Effector memory CD4-positive, alpha-beta T cell (primary cell): ENCODE results near the gene PHLDA3.

Source experiments
- DNase-seq, 3 donors: peaks; one replicate each; pipeline ENCODE4 v3.0.0-alpha.2; 2020
- H3K27ac ChIP-seq: 2 replicates; pipeline ENCODE4 v1.7.0; 2013; ENCODE audit warnings: mild to moderate bottlenecking, low read length, moderate library complexity; ENCODE audit not compliant: insufficient read depth, poor library complexity, severe bottlenecking
- H3K27me3 ChIP-seq: replicated peaks from 2 replicates; pipeline ENCODE4 v1.7.0; 2013; ENCODE audit warnings: mild to moderate bottlenecking, low read length; ENCODE audit not compliant: insufficient read depth, control insufficient read depth, poor library complexity, severe bottlenecking
- H3K36me3 ChIP-seq: 2 replicates; pipeline ENCODE4 v1.7.0; 2013; ENCODE audit warnings: mild to moderate bottlenecking, low read length, moderate library complexity; ENCODE audit not compliant: control insufficient read depth, insufficient read depth
- H3K4me1 ChIP-seq: 2 replicates; pipeline ENCODE4 v1.7.0; 2013; ENCODE audit warnings: low read length, mild to moderate bottlenecking; ENCODE audit not compliant: control insufficient read depth, insufficient read depth, poor library complexity, severe bottlenecking
- H3K4me3 ChIP-seq: 2 replicates; pipeline ENCODE4 v1.7.0; 2013; ENCODE audit warnings: low read length, low read depth, mild to moderate bottlenecking; ENCODE audit not compliant: insufficient read depth, poor library complexity, severe bottlenecking
- H3K9me3 ChIP-seq: 2 replicates; pipeline ENCODE4 v1.7.0; 2013; ENCODE audit warnings: mild to moderate bottlenecking, low read length, moderate library complexity; ENCODE audit not compliant: control insufficient read depth

The PHLDA3 gene

DNA sequence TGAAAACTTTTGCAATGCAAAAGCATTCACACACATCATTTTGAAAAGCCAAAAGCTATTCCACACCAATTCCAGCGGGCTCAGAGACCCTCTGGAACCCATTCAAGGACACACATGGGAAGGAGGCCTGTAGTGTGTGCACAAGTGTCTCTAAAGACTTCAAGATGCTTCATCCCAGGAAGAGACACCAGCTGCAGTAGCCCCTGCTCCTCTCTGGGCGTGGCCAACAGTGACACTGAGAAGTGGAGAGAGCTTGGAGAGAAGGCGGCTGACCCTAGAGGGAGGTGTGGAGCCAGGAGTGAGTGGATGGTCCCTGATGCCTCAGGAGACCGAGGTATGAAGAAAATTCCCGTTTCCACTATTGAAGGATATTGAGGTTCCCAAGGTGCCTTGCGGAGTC, 32.6 kb downstream of the PHLDA3 start:
- no peak overlapping the region for H3K27ac ChIP-seq
- no peak for DNase-seq
- H3K27me3 ChIP-seq, result peaks cover 4% of the 10 kb centered on the region

DNA sequence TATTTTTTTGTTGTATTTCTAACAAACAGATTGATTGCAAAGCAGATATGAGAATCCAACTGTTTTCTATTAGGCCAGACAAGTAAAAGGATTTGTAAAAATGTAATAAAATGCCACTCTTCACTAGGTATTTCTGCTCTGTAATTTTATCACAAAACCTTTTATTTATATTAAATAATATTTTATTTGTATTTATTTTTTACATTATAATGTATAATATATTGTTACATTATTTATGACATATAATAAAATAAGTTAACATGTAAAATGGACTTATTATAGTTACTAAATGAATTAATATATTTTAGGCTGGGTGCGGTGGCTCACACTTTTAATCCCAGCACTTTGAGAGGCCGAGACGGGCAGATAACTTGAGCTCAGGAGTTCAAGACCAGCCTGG, 34.7 kb downstream of the PHLDA3 start:
- Histone ChIP-seq H3K36me3 (no peaks in the 10 kb centered on the region), H3K4me1 (no peaks in the 10 kb centered on the region), H3K27me3 (peaks cover 6% of the 10 kb centered on the region), H3K4me3 (no peak overlapping the region), H3K27ac (no peak overlapping the region), H3K9me3 (no peaks in the 10 kb centered on the region)
- DNase-seq, result no peak

More for the DNA sequence above, 32.6 kb downstream of the PHLDA3 start:
- no peaks in the 10 kb centered on the region for H3K9me3 ChIP-seq
- no peaks in the 10 kb centered on the region for H3K36me3 ChIP-seq
- H3K4me3 ChIP-seq, result no peak overlapping the region
- H3K4me1 ChIP-seq, result no peaks in the 10 kb centered on the region

DNA sequence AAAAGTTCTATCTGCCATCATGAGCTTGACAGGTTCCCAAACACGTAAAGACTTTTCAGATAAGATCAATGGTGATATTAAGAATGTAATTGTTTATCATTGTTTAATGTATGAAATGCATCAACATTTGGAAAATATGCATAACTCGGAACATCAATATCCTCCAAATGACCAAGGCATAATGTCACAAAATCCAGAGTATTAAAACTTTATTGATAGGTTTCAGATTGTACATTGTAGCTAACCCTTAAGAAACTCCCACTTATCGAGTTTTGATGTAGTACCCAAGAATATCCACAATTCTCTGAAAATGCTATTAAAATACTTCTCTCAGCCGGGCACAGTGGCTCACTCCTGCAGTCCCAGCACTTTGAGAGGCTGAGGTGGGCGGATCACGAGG, 35.4 kb downstream of the PHLDA3 start:
- no peaks in the 10 kb centered on the region for H3K9me3 ChIP-seq
- no peaks in the 10 kb centered on the region for H3K4me1 ChIP-seq
- no peaks in the 10 kb centered on the region for H3K36me3 ChIP-seq
- H3K27ac ChIP-seq, result no peak overlapping the region
- no peak for DNase-seq
- H3K27me3 ChIP-seq, result peaks cover 6% of the 10 kb centered on the region
- no peak overlapping the region for H3K4me3 ChIP-seq

DNA sequence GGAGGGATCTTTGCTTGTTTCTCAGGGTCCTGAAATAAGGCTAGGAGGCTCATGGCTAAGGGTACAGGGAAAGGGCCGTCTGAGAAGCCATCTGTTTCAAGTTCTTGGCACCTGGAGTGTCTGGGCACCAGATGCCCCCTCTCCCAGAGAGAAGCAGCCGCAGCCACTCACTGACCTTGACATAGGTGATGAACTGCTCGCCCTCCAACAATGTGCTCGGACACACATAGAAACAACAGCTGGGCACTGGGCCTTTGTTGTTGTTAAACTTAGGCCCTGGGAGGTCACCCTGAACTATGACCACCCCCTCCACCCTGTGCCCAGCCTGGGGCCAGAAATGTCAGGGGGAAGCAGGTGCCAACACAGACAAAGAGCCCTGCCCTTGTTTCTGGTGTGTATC, 38.2 kb downstream of the PHLDA3 start:
- peaks cover 6% of the 10 kb centered on the region for H3K27me3 ChIP-seq
- no peak overlapping the region for H3K4me3 ChIP-seq
- DNase-seq, result no peak
- no peaks in the 10 kb centered on the region for H3K4me1 ChIP-seq
- no peaks in the 10 kb centered on the region for H3K9me3 ChIP-seq
- no peaks in the 10 kb centered on the region for H3K36me3 ChIP-seq
- H3K27ac ChIP-seq, result no peak overlapping the region

DNA sequence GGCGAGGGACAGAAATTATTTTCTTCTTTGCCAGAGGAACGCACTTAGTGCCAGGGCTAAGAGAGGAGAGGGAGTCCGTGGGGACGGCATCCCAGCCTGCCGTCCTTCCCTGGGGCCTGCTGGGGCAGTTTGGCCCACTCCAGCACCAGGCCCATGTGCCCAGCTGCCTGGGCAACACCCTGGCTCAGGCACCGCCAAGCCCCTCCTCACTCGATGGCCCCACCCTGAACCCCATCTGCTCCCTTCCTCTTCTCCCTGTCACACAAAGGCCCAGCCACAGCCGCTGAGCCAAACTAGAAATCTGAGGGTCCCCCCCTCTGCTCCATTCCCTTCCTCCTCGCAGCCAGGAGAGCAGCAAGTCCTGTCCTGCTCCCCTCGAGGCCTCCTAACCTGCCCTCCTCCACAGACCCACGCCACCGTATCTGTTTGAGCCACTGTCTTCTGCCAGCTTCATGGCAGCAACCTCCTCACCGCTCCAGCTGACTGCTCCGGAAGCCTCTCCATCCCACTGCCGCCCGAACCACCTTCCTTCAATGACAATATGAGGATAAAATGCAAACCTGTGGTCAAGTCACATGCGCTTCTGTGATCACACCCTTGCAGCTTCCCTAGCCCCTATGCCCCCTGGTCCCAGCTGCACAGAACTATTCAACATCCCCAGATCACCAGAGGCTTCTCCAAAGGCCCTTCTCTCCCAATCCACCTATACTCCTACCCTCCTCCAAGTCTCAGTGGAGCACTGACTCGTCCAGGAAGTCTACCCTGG, 39.1 kb downstream of the PHLDA3 start:
- no peak for DNase-seq
- Histone ChIP-seq H3K4me1 (no peaks in the 10 kb centered on the region), H3K4me3 (no peak overlapping the region), H3K9me3 (no peaks in the 10 kb centered on the region), H3K36me3 (no peaks in the 10 kb centered on the region), H3K27ac (no peak overlapping the region), H3K27me3 (peaks cover 6% of the 10 kb centered on the region)

DNA sequence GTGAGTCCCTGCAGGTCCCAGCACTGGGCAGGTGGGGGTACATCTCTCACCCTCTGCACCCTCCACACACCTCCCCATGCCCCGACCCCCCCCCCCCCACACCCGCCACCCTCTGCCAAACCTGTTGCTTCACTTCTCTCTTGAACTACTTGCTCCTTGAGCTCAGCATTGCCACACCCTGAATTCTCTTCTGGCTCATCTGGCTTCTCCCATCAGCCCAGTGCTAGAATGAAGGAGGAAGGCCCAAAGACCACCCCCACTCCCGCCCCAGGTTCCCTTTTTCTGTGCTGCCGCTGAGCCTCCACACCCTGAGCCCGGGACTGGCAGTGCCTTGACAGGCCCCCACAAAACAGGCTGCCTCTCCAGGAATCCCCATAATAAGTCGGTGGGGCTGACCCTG, 41.0 kb downstream of the PHLDA3 start:
- no peak overlapping the region for H3K27ac ChIP-seq
- DNase-seq, result no peak

DNA sequence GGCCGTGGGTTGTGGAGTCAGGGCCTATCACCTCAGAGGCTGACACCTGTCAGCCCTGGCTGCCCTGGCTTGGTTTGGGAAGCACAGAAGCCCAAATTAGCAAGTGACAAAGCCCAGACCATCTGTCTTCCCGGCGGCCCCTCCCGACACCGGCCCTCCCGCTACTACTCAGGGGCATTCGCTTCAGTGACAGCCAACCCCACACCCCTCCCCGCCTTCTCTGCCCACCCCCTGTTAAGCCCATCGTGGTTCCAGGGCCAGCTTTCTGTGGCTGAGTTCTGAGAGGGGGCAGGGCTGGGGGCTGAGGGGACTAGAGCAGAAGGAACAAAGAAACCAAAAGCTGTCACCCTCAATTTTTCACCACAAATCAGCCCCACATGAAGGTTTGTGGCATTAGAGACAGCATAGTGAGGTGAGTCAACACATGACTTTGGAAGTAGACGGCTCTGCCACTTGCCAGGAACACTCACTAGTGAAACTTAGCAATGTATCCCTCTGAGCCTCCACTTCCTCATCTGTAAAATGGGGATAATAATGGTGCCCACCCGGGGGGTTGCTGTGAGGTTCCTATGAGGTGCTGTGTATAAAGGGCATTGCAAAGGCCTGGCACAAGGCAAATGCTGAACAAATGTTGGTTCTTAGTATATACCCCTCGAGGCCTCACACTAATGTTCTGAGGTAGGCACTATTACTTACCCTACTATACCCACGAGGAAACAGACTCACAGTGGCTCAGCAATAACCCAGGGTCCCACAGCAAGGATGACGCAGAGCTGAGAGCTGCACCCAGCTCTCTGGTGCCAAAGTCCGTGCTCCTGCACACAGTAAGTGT, 42.3 kb downstream of the PHLDA3 start:
- Histone ChIP-seq H3K4me1 (no peaks in the 10 kb centered on the region), H3K4me3 (no peak overlapping the region), H3K27me3 (peaks cover 5% of the 10 kb centered on the region), H3K36me3 (no peaks in the 10 kb centered on the region), H3K27ac (no peak overlapping the region), H3K9me3 (no peaks in the 10 kb centered on the region)
- no peak for DNase-seq

More for the DNA sequence above, 41.0 kb downstream of the PHLDA3 start:
- Histone ChIP-seq H3K4me1 (no peaks in the 10 kb centered on the region), H3K27me3 (peaks cover 6% of the 10 kb centered on the region), H3K9me3 (no peaks in the 10 kb centered on the region), H3K36me3 (no peaks in the 10 kb centered on the region), H3K4me3 (no peak overlapping the region)

DNA sequence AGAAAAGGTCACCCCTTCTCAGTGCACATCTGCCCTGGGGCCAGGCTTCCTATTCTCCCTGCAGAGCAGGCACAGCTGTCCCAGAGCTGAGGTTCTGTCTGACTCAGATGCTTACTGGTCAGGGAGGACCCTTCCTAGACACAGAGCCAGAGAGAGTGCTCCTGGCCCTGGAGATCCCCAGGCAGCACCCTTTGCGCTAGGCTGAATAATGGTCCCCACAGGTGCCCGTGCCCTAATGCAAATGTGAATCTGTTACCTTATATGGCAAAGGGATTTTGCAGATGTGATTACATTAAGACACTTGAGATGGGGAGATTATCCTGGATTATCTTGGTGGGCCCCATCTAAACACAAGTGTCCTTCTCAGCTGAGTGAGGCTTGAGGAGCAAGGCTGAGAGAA, 44.8 kb downstream of the PHLDA3 start:
- Histone ChIP-seq H3K27me3 (peaks cover 3% of the 10 kb centered on the region), H3K36me3 (no peaks in the 10 kb centered on the region)
- no peak for DNase-seq

DNA sequence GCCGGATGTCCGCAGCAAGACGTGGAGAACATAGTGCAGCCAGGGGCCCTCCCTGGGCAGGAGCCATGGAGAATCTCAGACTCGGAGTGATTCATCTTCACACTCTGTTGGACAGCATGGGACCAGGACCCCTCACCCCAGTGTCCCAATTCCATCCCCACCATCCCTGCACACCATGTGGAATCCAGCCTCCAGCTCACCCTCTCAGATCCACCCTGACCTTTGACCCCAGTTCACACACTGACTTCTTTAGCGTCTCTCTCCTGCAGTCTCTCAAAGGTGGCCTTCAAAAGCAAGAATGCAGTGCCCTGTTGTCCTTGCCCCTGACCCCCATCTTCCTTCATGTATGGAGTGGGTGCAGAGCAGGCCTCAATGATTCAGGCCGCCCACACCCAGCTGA, 45.3 kb downstream of the PHLDA3 start:
- Histone ChIP-seq H3K4me1 (no peaks in the 10 kb centered on the region), H3K27ac (no peak overlapping the region), H3K36me3 (no peaks in the 10 kb centered on the region), H3K27me3 (peaks cover 3% of the 10 kb centered on the region), H3K9me3 (no peaks in the 10 kb centered on the region), H3K4me3 (no peak overlapping the region)
- DNase-seq, result no peak

More for the DNA sequence above, 44.8 kb downstream of the PHLDA3 start:
- Histone ChIP-seq H3K27ac (no peak overlapping the region), H3K9me3 (no peaks in the 10 kb centered on the region), H3K4me3 (no peak overlapping the region), H3K4me1 (no peaks in the 10 kb centered on the region)

DNA sequence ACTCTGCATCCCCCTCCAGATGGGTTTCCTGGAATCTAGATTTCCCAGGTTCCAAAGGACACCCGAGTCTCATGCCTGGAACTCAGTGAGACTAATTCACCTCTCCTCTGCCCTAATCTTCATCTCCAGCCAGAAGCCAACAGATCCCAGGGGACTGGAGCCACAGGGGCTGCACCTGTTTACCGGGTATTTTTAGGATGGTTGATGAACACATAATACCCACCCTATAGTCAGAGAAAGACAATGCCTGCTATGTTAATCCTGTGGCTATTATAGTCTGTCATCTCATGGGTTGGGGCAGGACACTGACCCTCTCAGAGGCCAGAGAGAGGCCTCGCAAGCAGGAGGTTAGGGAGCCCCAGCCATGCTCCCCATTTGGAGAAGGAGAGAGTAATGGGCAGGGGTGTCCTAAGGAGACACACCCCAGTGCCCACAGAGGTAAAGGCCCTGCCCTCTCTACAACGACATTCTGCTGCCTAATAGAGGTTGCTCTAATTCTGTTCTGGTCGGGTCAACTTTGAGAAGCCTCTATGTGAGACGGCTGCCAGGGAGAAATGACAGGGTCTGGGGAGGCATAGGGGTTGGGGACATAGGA, 46.5 kb downstream of the PHLDA3 start:
- Histone ChIP-seq H3K36me3 (no peaks in the 10 kb centered on the region), H3K4me3 (no peak overlapping the region), H3K27ac (no peak overlapping the region), H3K4me1 (no peaks in the 10 kb centered on the region), H3K9me3 (no peaks in the 10 kb centered on the region), H3K27me3 (peaks cover 3% of the 10 kb centered on the region)
- no peak for DNase-seq
